LoVo (cell line): ENCODE measurements around the gene KCNK5.

Experiments used
- DNase-seq: peaks from one replicate; pipeline ENCODE4 v3.0.0-alpha.2; 2016; ENCODE audit warnings: low spot score

The KCNK5 gene

GRCh38 chr6:39240155-39240757 lies 11.0 kb upstream of the KCNK5 start:
- DNase-seq, result no peak

GRCh38 chr6:39239527-39240154 lies 10.4 kb upstream of the KCNK5 start:
- no peak for DNase-seq

DNA sequence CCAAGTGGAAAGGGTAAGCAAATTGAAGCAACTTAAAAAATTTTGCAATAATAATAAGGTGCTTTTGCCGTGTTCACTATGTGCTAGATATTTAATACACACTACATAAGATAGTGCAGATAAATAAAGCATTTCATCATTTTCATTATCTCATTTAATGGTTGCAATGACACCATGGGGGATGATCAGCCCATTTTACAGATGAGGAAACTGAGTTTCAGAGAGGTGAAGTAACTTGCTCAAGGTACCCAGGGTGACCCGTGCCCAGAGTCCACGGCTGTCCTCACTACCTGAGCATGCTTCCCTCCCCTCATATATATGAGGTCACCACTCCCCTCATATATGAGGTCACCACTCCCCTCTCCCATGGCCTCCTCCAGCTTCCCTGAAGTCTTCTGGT lies 7.5 kb upstream of the KCNK5 start:
- no peak for DNase-seq

GRCh38 chr6:39233333-39233732 lies 4.1 kb upstream of the KCNK5 start:
- no peak for DNase-seq

- no peak for DNase-seq
Measured at GRCh38 chr6:39231521-39232243, 2.4 kb upstream of the KCNK5 start.

GRCh38 chr6:39230654-39231035 lies 1.4 kb upstream of the KCNK5 start:
- no peak for DNase-seq

- no peak for DNase-seq
Measured at GRCh38 chr6:39228111-39228971, 934 bp downstream of the KCNK5 start.

DNA sequence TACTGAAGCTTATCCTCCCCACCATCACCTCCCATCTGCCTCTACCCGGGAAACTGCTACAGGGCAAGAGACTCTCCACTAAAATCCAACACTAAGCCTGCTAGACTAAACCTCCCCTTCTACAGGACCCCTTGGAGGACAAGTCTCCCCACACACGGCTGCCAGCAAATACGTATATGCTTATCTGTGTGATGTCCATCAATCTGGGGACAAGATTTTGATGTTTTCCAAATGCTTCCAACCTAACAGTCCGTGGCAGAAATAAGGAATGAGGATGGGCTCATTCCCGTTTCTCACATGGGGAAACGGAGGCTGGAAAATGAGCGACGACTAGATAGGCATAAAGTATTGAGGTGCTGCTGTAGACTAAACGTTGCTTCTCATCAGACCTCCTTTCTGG lies 1.8 kb downstream of the KCNK5 start:
- DNase-seq, result no peak

- DNase-seq, result no peak
Measured at GRCh38 chr6:39226639-39227329, 2.5 kb downstream of the KCNK5 start.

- no peak for DNase-seq
Measured at GRCh38 chr6:39225946-39226437, 3.3 kb downstream of the KCNK5 start.

DNA sequence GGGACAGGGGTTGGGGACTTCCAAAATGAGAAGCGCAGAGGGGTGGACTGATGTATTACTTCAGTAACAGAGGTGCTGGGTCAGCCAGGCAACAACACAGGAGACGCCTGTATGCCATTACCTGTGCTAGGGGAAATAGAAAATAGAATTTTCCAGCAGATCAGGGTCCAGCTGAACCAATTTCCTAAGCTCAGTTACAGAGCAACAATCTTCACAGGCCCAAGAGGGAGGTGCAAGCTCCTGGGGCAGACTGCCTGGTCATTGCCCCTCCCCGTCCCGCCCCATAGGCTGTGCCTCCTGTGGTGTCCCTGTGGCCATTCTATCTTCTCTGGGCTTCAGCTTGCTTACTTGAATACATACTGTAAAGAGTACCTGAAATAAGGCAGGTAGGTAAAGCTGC lies 3.7 kb downstream of the KCNK5 start:
- DNase-seq, result no peak

DNA sequence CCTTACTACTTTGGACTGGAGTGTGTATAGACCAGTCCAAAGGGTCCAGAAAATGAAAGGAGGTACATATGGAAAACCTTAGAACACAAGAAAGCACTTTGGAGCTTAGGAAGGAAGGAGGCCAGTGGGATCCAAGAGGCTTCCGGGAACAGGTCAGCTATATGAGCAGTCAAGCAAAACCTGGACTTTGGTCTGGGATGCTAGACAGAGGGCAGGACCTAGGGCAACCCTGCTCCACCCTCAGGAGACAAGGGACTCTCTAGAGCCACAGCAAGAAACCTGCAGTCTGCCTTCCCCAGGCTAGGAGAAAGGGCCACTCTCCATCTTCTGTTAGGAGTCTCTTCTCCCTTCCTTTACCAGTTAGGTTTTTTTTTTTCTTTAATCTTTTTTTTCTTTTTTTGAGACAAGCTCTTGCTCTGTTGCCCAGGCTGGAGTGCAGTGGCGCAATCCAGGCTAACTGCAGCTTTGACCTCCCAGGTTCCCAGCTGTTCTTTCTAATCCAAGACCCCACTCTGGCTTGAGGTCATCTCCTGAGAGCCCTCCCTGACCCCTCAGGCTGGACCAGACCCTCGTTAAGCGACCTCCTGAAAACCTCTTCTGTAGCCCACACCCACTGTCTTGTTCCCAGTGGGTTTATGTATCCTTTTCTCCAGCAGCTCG lies 4.6 kb downstream of the KCNK5 start:
- DNase-seq, result no peak

DNA sequence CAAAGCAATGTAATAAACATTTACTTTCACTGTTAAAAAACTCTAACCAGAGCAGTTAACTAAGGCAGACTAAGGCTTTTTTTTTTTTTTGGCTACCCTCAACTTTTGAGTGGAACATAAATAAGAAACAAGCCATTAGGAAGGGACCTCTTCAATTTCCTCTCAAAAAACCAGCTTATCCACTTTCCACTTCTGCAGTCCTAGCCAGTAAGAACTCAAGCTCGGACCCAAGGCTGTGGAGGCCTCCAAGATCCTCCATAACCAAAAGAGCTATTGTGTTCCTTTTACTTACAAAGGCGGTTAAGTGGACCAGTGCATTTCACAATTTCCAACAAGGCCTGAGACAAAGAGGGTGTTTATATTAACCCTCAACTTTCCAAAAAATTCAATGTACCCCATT lies 5.3 kb downstream of the KCNK5 start:
- no peak for DNase-seq

DNA sequence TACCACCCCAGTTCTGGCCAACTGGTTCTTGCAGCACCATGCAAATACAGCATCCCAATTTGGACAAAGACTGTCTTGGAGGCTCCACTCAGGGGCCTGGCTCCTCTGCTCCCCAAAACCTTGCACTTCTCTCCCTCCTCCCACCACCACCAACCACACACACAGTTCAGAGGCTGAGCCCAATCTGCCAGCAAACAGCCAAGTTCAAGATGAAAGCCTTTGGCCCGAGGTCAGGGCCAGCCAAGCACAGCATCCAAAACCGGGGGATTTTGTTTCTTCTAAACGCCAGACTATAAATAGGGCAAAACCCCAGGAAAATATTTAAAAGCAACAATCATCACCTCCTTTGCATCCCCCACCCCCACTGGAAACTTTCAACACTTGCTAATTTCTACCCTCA lies 5.7 kb downstream of the KCNK5 start:
- no peak for DNase-seq

GRCh38 chr6:39223061-39223460 lies 6.2 kb downstream of the KCNK5 start:
- no peak for DNase-seq

GRCh38 chr6:39221779-39222641 lies 7.3 kb downstream of the KCNK5 start:
- DNase-seq, result no peak

DNA sequence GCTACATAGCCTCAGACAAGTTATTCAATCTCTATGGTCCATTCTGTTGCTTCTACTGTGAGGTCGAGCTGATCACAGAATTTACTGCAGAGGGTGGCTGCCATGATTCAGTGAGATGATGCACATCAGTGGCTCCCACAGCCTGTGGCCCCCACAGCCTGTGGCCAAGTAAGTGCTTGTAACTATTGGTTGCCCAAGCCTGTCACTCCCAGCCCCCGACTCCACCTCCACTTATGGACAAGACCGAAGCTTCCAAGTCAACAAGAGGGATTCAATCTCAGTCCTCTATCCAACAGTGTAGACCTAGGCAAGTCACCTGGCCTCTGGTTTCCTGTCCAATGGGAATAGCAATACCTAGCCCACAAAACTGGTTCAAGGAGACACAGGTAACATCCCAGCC lies 8.2 kb downstream of the KCNK5 start:
- no peak for DNase-seq

- DNase-seq, result no peak
Measured at GRCh38 chr6:39218868-39219567, 10.3 kb downstream of the KCNK5 start.

DNA sequence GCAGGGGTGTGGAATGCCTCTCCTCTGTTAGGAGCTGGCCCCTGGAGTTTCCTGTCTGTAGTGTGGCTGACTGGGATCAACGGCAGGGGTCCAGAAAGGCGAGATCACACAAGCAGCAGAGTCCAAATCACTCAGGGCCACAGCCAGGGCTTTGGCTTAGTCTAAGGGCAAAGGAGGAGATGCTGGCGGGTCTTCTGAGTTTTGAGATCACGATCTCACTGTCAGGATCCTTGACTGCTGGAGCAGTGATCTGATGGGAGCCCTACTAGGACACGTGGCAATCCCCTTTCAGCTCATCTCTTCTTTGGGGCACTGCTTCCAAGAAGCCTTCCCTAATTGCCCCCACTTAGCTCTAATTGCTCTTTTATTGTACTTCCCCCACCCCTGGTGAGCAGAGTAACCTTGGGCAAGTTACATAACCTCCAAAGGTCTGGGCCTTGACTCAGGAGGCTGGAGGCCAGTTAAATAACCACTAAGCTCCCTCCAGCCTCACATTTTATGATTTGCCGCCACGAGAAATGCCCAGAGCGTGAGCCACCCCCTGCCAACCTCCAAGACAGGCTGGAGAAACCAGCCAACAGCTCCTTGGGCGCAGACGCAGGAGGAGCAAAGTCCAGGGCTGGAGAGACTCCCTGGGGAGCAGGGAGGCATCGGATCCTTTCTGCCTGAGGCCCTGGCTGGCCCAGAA lies 12.0 kb downstream of the KCNK5 start:
- peak; percentile 79 for DNase-seq
